Right kidney (tissue), 1 donor: Measurements from ENCODE around the gene HEXD.
A peak's percentile ranks its signal among the peaks of the same experiment; 100 is the strongest.
"Not testable (repeated sequence)": the region's sequence is repeated elsewhere in the genome, so short reads cannot be mapped to it uniquely, and the experiment has no call there.

Source experiments
- DNase-seq: peaks from one replicate; pipeline ENCODE4 v3.0.0-alpha.2; 2016

HEXD gene

GRCh38 chr17:82382220-82382932 is 35.8 kb upstream of the HEXD start:
- not testable (repeated sequence) for DNase-seq

- DNase-seq: no peak
Measured at GRCh38 chr17:82382933-82383255, 35.3 kb upstream of the HEXD start.

GRCh38 chr17:82383411-82383810 is 34.7 kb upstream of the HEXD start:
- DNase-seq: peak; percentile 46

- DNase-seq: peak; percentile 44
Measured at GRCh38 chr17:82384051-82384729, 34.0 kb upstream of the HEXD start.

- DNase-seq: no peak
Measured at GRCh38 chr17:82384730-82385481, 33.2 kb upstream of the HEXD start.

- DNase-seq: peak; percentile 55
Measured at GRCh38 chr17:82385559-82386254, 32.4 kb upstream of the HEXD start.

- DNase-seq: peak; percentile 19
Measured at GRCh38 chr17:82386255-82386831, 31.8 kb upstream of the HEXD start.

- DNase-seq: no peak
Measured at GRCh38 chr17:82386881-82387704, 31.1 kb upstream of the HEXD start.

- DNase-seq: no peak
Measured at GRCh38 chr17:82387705-82388106, 30.4 kb upstream of the HEXD start.

GRCh38 chr17:82388223-82388921 is 29.8 kb upstream of the HEXD start:
- no peak for DNase-seq

GRCh38 chr17:82388922-82389283 is 29.2 kb upstream of the HEXD start:
- DNase-seq: no peak

- no peak for DNase-seq
Measured at GRCh38 chr17:82389379-82389778, 28.8 kb upstream of the HEXD start.

GRCh38 chr17:82390015-82390859 is 27.9 kb upstream of the HEXD start:
- DNase-seq: no peak

GRCh38 chr17:82390860-82391435 is 27.2 kb upstream of the HEXD start:
- no peak for DNase-seq

GRCh38 chr17:82391496-82392066 is 26.6 kb upstream of the HEXD start:
- no peak for DNase-seq

- no peak for DNase-seq
Measured at GRCh38 chr17:82392209-82392920, 25.8 kb upstream of the HEXD start.

GRCh38 chr17:82392941-82393340 is 25.2 kb upstream of the HEXD start:
- no peak for DNase-seq

- no peak for DNase-seq
Measured at GRCh38 chr17:82394278-82394677, 23.9 kb upstream of the HEXD start.
